RWPE2 (cell line): ENCODE measurements around the gene RPGRIP1L.

Source experiments
- ATAC-seq: fragments of 200-7000 bp; cut with Tn5 transposase; 3 replicates; pipeline ENCODE4 v1.9.1; 2021; ENCODE audit warnings: low read depth
- DNase-seq: peaks from one replicate; pipeline ENCODE4 v3.0.0-alpha.2; 2020; ENCODE audit warnings: low spot score
- H3K27ac ChIP-seq: fragments of 450-650 bp; 2 replicates; pipeline ENCODE4 v1.5.1; 2017; ENCODE audit warnings: mild to moderate bottlenecking; ENCODE audit not compliant: poor library complexity, severe bottlenecking
- H3K27me3 ChIP-seq: fragments of 250-450 bp; sonication (Bioruptor Pico); 2 replicates; pipeline ENCODE4 v1.5.1; 2021; ENCODE audit warnings: mild to moderate bottlenecking, moderate library complexity; ENCODE audit not compliant: insufficient read depth, poor library complexity, severe bottlenecking
- H3K36me3 ChIP-seq: fragments of 250-450 bp; sonication (Bioruptor Pico); 2 replicates; pipeline ENCODE4 v1.5.1; 2020; ENCODE audit warnings: low read depth, mild to moderate bottlenecking, moderate library complexity
- H3K4me1 ChIP-seq: fragments of 250-450 bp; sonication (Bioruptor Pico); 2 replicates; pipeline ENCODE4 v1.5.1; 2021; ENCODE audit warnings: mild to moderate bottlenecking, moderate library complexity; ENCODE audit not compliant: insufficient read depth, poor library complexity, severe bottlenecking
- H3K4me3 ChIP-seq: fragments of 250-450 bp; sonication (Bioruptor Pico); 2 replicates; pipeline ENCODE4 v1.5.1; 2021; ENCODE audit warnings: mild to moderate bottlenecking, moderate library complexity; ENCODE audit not compliant: severe bottlenecking
- H3K9me3 ChIP-seq: fragments of 250-450 bp; sonication (Bioruptor Pico); 2 replicates; pipeline ENCODE4 v1.5.1; 2021; ENCODE audit warnings: mild to moderate bottlenecking, moderate library complexity; ENCODE audit not compliant: severe bottlenecking
- TF ChIP-seq, protein P1 (sequence below): fragments of 450-650 bp; IDR thresholded peaks from one replicate; pipeline ENCODE4 v1.5.1; 2017; ENCODE audit warnings: mild to moderate bottlenecking, moderate library complexity; ENCODE audit not compliant: poor library complexity, severe bottlenecking

Gene RPGRIP1L

GRCh38 chr16:53600616-53601015, 103.0 kb downstream of the RPGRIP1L start:
- TF ChIP-seq, protein P1, sequence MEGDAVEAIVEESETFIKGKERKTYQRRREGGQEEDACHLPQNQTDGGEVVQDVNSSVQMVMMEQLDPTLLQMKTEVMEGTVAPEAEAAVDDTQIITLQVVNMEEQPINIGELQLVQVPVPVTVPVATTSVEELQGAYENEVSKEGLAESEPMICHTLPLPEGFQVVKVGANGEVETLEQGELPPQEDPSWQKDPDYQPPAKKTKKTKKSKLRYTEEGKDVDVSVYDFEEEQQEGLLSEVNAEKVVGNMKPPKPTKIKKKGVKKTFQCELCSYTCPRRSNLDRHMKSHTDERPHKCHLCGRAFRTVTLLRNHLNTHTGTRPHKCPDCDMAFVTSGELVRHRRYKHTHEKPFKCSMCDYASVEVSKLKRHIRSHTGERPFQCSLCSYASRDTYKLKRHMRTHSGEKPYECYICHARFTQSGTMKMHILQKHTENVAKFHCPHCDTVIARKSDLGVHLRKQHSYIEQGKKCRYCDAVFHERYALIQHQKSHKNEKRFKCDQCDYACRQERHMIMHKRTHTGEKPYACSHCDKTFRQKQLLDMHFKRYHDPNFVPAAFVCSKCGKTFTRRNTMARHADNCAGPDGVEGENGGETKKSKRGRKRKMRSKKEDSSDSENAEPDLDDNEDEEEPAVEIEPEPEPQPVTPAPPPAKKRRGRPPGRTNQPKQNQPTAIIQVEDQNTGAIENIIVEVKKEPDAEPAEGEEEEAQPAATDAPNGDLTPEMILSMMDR = no peak
- Histone ChIP-seq H3K27ac (no peak overlapping the region), H3K4me1 (no peaks in the 10 kb centered on the region), H3K9me3 (no peaks in the 10 kb centered on the region), H3K4me3 (no peak overlapping the region), H3K36me3 (0 out of 2 replicates have a peak, but pooled peaks cover 4% of the 10 kb centered on the region), H3K27me3 (no peaks in the 10 kb centered on the region)
- ATAC-seq = no peak
- DNase-seq = no peak

GRCh38 chr16:53600126-53600525, 103.5 kb downstream of the RPGRIP1L start:
- ATAC-seq (no peak), DNase-seq (no peak)
- Histone ChIP-seq H3K9me3 (no peaks in the 10 kb centered on the region), H3K4me1 (no peaks in the 10 kb centered on the region), H3K36me3 (0 out of 2 replicates have a peak, but pooled peaks cover 4% of the 10 kb centered on the region), H3K27ac (no peak overlapping the region), H3K27me3 (no peaks in the 10 kb centered on the region), H3K4me3 (no peak overlapping the region)
- TF ChIP-seq, protein P1 = no peak

DNA sequence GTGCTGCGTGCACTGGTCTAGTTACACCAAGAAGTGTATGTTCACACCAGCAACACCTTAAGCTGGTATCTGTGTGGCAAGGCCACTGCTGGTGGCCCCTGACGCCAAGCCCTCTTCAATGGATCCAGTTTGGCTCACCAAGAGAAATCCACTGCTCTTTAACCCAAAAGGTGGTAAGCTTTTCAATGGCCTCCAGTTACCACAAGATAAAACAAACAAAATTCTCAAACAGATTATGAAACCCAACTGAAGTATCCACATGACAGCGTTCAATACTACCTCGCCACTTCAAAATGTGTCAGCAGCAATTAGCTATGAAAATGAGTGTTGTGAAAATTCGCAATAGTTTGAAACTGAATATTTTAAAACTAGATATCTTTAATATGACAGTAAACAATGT, 104.1 kb downstream of the RPGRIP1L start:
- ATAC-seq = no peak
- no peaks in the 10 kb centered on the region for H3K9me3 ChIP-seq
- H3K27me3 ChIP-seq = no peaks in the 10 kb centered on the region
- no peak overlapping the region for H3K4me3 ChIP-seq
- DNase-seq = no peak
- H3K36me3 ChIP-seq = 0 out of 2 replicates have a peak, but pooled peaks cover 4% of the 10 kb centered on the region
- no peaks in the 10 kb centered on the region for H3K4me1 ChIP-seq
- no peak overlapping the region for H3K27ac ChIP-seq
- TF ChIP-seq, protein P1 = no peak

GRCh38 chr16:53598511-53599275, 105.0 kb downstream of the RPGRIP1L start:
- H3K4me1 ChIP-seq = no peaks in the 10 kb centered on the region
- no peaks in the 10 kb centered on the region for H3K27me3 ChIP-seq
- H3K4me3 ChIP-seq = no peak overlapping the region
- DNase-seq (no peak), ATAC-seq (no peak)
- no peak overlapping the region for H3K27ac ChIP-seq
- H3K9me3 ChIP-seq = no peaks in the 10 kb centered on the region
- 0 out of 2 replicates have a peak, but pooled peaks cover 4% of the 10 kb centered on the region for H3K36me3 ChIP-seq
- TF ChIP-seq, protein P1 = no peak

DNA sequence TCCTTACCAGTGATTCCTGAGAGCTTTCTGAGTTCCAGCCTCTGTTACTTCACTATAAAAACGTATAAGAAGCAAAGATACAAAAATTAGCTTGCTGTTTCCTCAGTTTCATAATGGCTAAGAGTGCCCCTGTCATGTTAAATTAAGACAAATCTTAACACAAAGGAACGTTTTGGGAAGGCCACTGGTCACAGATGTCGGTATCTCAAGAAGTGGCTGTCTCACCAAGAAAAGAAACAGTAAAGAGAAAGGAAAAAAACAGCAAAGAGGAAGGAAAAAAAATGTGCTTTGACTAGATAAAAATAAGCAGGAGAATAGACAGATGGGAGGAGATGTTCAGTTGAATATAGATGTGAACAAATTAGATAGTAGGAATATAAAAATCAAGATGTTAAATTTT, 105.9 kb downstream of the RPGRIP1L start:
- Histone ChIP-seq H3K36me3 (0 out of 2 replicates have a peak, but pooled peaks cover 4% of the 10 kb centered on the region), H3K9me3 (no peaks in the 10 kb centered on the region), H3K27ac (no peak overlapping the region), H3K4me1 (no peaks in the 10 kb centered on the region), H3K27me3 (no peaks in the 10 kb centered on the region), H3K4me3 (no peak overlapping the region)
- no peak for DNase-seq
- no peak for ATAC-seq
- TF ChIP-seq, protein P1 = no peak
